GM18873 (cell line): ENCODE measurements around the gene ARMC8.
A peak's percentile ranks its signal among the peaks of the same experiment; 100 is the strongest.
"Not testable (repeated sequence)": the region's sequence is repeated elsewhere in the genome, so short reads cannot be mapped to it uniquely, and the experiment has no call there.

Source experiments
- ATAC-seq: cut with Tn5 transposase; IDR thresholded peaks from one replicate; pipeline ENCODE4 v1.9.1; 2021; ENCODE audit warnings: mild to moderate bottlenecking, moderate library complexity, moderate number of reproducible peaks; ENCODE audit not compliant: unreplicated experiment, low FRiP score

The ARMC8 gene, protein sequence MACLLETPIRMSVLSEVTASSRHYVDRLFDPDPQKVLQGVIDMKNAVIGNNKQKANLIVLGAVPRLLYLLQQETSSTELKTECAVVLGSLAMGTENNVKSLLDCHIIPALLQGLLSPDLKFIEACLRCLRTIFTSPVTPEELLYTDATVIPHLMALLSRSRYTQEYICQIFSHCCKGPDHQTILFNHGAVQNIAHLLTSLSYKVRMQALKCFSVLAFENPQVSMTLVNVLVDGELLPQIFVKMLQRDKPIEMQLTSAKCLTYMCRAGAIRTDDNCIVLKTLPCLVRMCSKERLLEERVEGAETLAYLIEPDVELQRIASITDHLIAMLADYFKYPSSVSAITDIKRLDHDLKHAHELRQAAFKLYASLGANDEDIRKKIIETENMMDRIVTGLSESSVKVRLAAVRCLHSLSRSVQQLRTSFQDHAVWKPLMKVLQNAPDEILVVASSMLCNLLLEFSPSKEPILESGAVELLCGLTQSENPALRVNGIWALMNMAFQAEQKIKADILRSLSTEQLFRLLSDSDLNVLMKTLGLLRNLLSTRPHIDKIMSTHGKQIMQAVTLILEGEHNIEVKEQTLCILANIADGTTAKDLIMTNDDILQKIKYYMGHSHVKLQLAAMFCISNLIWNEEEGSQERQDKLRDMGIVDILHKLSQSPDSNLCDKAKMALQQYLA

DNA sequence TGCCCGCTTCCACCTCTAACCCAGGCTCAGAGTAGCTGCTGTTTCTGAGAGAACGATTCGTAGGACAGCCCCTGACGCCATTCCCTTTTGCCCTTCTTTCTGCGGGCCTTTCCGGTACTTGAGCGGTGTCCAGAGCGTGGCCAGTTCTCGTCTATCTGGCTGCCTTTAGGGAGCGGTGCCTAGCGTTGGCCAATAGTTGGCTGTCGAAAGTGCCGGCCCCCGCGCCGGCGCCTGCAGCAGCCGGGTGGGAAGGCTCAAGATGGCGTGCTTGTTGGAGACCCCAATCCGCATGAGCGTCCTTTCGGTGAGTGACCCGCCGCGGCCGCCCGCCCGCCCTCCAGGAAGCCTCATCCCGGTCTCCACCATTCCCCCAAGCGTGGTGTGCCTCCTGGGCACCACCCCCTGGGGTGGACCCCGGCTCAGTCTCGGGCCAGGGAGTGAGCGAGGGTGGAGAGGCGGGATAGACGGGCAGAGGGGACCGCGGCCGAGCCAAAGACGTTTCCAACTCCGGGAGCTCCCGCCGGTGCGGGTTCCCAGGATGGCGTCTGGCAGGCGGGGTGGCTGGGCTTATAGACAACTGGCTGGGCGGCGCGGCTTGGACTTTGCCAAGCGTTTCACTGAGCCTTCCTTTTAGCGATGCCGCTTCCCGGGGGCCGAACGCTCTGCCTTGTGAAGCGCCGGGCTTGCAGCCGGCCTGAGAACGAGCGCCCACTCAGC lies at the start of gene ARMC8:
Gene ARMC8 (plus strand): TSS at position 6 of the 717 bp plus-strand sequence. CDS start 254 bp downstream, at position 260.
- peak; percentile 52 for ATAC-seq

DNA sequence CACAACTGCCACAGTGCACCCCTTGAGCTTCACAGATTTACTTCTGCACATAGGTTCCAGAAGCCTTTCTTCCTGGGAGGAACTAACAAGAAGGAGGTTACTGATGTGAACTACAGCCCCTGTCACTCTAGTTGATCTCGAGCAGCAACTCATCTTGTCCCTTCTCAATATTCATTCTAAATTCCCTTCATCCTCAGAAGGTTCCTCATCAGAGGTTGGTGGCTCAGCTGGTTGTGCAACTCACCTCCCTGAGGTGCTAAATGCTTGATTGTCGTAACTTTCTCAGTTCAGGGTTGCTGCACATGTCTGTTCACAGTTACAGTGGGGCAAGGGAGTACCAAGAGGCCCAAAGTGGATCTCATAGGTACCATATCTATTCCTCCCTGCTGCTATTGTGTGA lies 49.2 kb upstream of the ARMC8 start:
- no peak for ATAC-seq

DNA sequence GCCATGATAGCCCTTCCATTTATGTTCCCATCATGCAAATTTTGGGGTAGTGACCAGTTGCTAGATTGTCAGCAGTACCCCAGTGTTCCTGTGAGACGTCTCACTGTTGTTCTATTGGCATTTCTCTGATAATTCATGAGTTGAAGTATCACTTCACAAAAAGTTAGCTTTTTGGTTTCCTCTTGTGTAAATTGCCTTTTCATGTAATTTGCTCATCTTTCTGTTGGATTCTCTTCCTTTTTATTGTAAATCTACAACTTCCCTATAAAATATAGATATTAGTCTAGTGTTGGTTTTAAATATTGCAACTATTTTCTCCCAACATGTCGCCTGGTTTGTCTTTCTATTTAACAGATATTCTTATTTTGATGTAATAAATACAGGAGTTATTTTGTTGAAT lies 47.4 kb upstream of the ARMC8 start:
- no peak for ATAC-seq

DNA sequence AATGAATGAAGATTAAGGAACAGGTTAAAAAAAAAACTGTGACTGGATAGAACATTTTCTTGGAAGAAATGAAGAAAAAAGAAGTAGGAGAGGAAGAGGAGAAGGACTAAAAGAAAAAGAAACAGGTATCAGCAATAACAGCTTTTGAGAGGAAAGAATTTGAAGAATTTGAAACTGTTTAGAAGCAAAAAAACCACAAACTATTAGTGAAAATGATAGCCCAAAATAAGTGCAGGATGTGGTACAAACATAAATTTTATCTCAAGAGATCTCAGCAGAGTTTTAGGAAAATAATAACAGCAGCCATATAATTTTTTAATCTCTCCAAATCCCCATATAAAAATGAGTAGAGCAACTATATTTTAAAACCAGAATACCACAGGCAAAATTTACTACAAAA lies 46.2 kb upstream of the ARMC8 start:
- no peak for ATAC-seq

DNA sequence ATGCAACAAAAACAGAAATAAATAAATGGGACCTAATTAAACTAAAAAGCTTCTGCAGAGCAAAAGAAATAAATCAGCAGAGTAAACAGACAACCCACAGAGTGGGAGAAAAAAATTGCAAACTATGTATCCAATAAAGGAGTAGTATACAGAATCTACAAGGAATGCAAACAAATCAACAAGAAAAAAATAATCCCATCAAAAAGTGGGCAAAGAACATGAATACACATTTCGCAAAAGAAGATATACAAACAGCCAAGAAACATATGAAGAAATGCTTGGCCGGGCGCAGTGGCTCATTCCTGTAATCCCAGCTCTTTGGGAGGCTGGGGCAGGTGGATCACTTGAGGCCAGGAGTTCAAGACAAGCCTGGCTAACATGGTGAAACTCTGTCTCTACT lies 44.9 kb upstream of the ARMC8 start:
- ATAC-seq, result not testable (repeated sequence)

DNA sequence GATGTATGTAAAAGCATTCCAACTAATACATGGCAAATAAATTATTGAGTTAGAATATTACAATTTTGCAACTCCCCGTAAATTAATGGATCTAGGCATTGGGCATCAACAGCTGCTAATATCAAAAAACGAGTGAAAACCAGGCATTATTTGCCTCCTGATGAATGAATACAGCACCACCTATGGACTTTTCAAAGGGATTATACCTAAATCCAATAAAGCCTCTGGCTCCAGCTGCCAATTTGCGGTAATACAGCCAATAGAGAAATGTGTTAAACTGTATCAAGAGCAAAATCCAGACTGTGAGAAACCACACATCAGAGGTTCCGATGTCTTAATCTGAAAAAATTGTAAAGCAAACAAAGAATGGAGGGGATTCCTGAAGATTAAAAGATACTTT lies 38.6 kb upstream of the ARMC8 start:
- ATAC-seq, result no peak

DNA sequence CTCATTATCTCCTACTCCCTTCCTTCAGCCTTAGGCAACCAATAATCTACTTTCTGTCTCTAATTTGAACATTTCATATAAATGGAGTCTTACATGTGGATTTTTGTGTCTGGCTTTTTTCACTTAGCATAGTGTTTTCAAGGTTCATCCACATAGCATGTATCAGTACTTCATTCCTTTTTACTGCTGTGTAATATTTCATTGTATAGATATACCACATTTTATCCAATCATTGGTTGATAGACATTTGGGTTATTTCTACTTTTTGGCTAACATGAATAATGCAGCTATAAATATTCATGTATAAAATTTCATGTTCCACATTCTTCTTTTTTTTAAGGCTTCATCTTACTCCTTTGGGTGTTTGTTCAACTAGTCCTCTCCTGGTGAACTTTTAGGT lies 32.6 kb upstream of the ARMC8 start:
- ATAC-seq, result no peak

DNA sequence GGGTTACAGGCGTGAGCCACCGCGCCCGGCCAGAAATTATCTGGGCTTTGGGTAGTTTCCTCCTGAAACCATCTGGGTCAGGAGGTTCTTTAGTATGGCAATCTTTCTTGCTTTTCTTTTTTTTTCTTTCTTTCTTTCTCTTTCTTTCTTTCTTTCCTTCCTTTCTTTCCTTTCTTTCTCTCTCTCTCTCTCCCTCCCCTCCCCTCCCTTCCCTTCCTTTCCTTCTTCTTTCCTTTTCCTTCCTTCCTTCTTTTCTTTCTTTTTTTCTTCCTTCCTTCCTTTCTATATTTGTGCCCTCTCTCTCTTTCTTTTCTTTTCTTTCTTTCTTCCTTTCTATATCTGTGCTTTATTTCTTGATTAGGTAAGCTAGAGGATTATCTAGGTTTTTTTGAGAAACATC lies 29.4 kb upstream of the ARMC8 start:
- no peak for ATAC-seq

DNA sequence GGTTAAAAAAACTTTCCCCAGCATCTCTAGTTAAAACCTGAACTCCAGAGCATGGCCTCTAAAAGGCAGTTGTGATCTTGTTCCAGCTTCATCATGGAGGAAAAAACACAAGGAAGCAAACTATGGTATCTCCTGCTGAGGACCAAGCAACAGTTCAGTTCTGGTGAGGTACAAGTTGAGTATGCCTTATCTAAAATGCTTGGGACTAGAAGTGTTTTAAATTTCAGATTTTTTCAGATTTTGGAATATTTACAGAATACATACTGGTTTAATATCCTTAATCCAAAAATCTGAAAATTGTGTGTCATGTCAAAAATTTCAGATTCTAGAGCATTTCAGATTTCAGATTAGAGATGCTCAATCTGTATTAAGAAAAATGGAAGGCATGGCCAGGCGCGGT lies 22.0 kb upstream of the ARMC8 start:
- no peak for ATAC-seq

DNA sequence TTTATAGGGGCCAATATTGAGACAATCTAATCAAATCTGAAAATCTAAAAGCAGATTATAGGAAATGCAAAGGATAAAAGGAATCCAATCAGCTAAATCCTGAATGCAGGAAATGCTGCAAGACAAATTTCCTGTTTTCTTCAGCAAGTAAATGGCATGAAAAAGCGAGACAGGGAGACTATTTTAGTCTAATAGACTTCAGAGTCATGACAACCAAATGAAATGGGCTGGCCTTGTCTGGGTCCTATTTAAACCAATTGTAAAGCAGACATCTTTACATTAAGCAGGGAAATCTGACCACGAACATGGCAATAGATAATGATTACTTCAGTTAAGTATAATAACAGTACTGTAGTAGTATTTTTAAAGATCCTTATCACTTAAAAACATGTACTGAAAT lies 14.5 kb upstream of the ARMC8 start:
- no peak for ATAC-seq

DNA sequence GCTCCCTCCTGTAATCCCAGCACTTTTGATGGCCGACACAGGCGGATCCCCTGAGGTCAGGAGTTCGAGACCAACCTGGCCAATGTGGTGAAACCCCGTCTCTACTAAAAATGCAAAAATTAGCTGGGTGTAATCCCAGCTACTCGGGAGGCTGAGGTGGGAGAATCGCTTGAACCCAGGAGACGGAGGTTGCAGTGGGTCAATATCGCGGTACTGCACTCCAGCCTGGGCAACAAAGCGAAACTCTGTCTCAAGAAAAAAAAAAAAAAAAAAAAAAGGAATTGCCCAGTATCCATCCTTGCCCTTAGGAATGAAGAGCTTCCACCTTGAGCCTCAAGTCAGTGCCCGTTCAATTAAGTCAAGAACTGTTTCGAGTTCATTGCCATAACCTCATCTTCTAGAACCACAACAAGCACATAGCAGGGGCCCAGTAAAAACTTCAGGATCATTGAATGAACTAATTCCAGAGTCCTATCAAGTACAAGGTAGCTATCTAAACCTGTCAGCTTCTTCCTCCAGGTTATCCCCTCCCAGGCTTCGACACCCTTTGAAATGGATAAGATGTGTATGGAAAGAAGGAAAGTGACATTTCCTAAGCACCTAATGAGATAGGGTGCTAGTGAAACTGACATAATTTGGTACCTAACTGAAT lies 13.2 kb upstream of the ARMC8 start:
- no peak for ATAC-seq

DNA sequence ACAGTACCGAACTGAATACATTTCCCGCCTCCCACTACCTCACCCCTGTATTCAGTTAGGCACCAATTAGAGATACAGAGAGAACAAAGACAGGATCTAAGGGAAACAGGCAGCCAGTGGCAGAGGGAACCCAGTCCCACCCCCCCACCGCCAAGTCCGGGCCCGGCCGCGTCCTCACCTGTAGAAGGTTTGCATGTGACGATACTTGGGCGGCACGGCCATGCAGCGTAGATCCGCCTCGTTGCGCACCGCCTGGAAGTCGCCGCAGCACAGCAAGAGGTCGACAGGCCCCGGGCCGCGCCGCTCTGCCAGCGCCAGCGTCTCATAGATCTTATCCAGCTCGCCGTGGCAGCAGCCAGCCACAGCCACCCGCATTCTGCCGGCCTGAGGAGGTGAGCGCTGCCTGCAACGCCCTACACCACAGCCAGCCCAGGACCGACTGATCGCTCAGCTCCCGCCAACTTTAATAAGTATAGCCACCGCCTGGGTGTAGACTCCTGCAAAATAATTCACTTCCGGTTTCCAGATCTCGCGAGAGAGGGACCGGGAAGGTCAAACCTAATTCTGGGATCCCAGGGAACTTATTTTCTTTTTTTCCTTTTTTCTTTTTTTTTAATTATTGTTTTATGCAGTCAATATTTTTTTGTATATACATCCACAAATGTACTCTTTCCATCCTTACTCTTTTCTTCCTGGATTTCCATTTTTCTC lies 12.5 kb upstream of the ARMC8 start, which contains the start of gene DBR1:
Gene DBR1 (minus strand): TSS at position 501 of the 711 bp plus-strand sequence. CDS start 126 bp downstream, at position 375.
- ATAC-seq, result peak; percentile 74

DNA sequence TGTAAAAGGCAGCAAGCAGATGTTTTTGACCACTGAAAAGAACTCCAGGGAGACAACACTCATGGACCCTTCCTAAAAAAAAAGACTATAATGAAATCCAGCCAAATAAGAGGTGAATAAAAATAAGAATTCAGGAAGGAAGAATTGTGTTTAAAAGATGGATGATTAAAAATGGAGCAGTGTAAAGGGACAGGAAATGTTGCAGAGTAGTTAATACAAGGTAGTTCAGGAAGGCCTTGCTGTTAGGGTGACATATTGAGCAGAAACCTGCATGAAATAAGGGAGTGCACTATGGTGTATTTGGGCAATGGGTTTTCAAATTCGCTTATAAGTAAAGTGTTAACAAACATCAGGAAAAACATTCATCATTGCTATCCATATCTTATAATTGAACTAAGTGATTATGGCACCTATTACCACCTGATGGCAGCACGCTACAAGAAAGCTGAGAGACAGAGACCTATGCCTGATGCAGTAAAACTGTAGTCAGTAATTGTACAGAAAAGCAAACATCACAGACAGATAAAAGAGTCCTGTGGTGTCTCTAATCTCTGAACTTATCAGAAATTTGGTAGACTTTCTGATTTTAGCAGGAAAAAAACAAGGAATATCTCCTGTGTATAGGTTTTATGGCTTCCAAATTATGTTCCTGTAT lies 6.6 kb upstream of the ARMC8 start:
- ATAC-seq, result no peak

DNA sequence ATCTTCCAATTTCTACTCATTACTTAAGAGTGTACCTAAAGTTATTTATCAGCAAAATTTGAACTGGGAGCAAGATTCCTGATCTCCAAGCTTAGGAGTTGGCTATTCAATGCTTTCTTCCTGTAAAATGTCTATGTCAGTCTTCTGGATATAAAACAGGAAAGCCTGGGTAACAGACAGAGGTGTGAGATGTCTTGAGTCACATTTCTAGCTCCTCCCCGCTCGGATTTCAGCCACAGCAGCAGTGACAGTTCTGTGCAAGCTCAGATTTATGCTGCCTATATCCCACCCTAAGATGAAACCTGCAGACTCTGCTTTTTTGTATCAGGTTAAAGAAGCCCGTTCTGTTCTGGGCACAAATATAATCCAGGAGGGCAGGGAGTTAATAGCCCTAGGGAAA lies 2.1 kb upstream of the ARMC8 start:
- ATAC-seq, result no peak

DNA sequence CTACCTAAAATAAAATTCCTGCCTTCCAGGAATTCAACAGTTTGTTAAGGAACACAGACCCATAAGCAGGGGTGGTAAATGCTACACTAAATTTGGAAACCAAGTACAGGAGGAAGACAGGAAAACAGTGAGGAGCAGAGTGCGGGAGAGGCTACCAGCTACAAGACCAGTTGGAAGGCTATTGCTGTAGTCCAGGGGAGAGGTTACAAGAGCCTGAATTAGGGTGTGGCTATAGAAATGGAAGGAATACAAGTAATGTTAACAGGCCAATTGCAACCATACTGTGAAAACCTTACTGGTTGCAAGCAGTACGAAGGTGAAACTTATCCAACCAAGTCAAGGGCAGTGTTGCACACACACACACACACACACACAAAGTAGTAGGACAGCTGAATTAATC lies 880 bp upstream of the ARMC8 start:
- ATAC-seq, result no peak

DNA sequence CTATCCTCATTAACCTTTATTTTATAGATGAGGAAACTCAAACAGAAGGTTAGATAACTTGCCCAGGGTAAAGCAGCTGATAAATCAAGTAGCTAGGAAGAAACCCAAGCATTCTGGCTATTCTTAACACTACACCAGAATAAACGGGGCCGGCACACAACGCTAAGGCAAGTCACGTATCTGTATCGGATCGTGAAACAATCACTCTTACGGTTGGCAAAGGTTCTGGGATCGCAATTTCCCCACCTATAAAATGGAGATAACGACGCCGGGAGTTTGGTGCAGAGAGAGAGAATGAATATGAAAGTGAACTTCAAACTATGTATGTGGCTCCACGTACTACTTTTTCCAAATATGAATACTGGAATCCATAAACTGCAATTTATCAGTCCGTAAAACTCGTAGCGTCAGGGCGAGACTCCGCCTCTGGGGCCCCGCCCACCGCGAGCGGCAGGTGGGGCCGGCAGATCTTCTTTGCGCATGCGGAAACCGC lies 252 bp upstream of the ARMC8 start:
- ATAC-seq, result peak; percentile 81

DNA sequence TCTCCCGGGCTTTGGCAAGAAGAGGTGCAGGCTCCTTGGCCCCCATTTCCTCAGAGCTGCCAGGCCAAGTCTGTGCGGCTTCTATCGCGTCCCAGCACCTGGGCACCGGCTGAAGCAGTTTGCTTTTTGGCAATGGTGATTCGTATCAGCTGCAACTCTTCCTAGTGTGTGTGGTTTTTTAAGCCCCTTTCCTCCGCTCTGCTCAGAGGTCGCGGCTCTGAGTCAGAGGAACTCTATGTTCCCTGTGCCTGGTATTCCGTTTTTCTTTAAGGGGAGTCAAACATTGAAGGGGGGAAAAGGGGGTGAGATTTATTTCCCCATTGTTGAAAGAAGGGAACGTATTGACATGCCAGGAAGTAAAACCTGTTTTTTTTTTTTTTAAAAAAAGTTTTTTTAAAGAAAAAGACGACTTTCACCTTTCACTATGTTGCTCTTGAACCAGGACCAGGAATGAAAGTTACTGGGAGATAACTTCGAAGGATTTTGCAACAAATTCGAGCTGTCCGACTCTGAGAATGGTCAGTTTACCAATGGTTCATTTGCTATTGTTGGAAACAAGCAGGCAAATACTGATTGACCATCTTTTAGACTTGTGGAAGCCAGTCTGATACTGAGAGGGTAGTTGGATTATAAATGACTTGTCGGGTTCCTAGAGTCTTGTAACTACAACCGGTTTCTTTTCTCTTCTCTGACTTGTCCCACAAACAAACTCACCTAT lies 1.1 kb downstream of the ARMC8 start:
- no peak for ATAC-seq

DNA sequence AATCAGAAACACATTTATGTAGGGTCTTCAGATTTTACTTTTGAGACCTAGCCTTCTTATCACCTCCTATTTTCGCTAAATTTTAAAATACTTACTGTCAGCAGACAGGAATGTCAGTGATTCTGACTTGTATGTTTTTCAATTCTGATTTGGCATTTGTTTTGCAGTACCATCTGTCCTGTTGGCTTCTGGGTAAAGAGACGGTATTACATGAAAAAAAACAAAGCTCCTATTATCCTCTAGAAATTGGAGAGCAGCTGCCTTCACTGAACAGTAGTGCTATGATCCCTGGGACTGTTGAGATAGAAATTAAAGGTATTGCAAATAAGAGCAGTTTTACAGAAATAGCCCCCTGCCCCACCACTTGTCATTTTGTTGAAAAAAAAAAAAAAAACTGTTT lies 8.4 kb downstream of the ARMC8 start:
- ATAC-seq, result no peak

DNA sequence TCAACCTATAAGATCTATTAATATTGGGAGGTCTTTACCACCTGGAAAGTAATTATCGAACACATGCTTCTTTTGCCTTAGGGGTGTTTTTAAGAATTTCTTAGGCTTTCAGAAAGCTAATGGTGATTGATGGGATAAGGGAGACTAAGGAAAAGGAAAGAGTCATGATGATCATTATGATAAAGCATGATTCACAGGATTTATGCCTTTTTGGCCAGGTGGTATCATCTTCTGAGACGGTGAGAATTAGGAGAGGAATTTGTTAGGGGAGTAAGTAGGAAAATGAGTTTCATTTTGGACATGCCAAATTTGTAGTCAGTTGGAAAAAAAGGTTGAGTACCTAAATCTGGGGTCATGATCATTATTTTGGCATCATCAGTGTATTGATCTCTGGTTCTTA lies 8.9 kb downstream of the ARMC8 start:
- no peak for ATAC-seq
